IgD-negative memory B cell (primary cell): ENCODE measurements around the gene CAST. TPM values are rescaled to one million over a fixed set of nuclear protein-coding genes. Genes with fewer than 3 reads are reported as not detected.

Experiments used
- H3K27ac Mint-ChIP-seq, 3 donors: one replicate each; pipeline ENCODE4 v1.8.0; 2020 to 2022; ENCODE audit warnings: mild to moderate bottlenecking in 3 of 3, mixed read lengths in 3 of 3, moderate library complexity in 1 of 3
- H3K27me3 Mint-ChIP-seq: one replicate; pipeline ENCODE4 v1.8.0; 2021; ENCODE audit warnings: mixed read lengths
- H3K36me3 Mint-ChIP-seq: one replicate; pipeline ENCODE4 v1.8.0; 2020; ENCODE audit warnings: mild to moderate bottlenecking, mixed read lengths
- H3K4me1 Mint-ChIP-seq, 3 donors: one replicate each; pipeline ENCODE4 v1.8.0; 2020 to 2022; ENCODE audit warnings: mixed read lengths in 3 of 3, mild to moderate bottlenecking in 1 of 3
- H3K4me3 Mint-ChIP-seq, 4 donors: one replicate each; pipeline ENCODE4 v1.8.0; 2020 to 2022; ENCODE audit warnings: mild to moderate bottlenecking in 4 of 4, mixed read lengths in 4 of 4, moderate library complexity in 3 of 4
- H3K9me3 Mint-ChIP-seq, 3 donors: one replicate each; pipeline ENCODE4 v1.8.0; 2020 to 2021; ENCODE audit warnings: mixed read lengths in 3 of 3, mild to moderate bottlenecking in 1 of 3
- polyA plus RNA-seq: library from polyadenylated mRNA; unstranded; fragments of 300-500 nt; fragmentation: Illumina TruSeq; gene quantifications from one replicate; pipeline ENCODE4 v1.2.3, GENCODE V29; 2021

The CAST gene
- polyA plus RNA-seq, 1 donor from 2014 or later = 71.7 TPM

- H3K9me3 Mint-ChIP-seq = peaks cover 0 to 2% (median 0%) of the 10 kb centered on the region in 3 donors
- no peak overlapping the region for H3K27ac Mint-ChIP-seq
- peaks cover 0 to under 1% (median 0%) of the 10 kb centered on the region in 3 donors for H3K4me1 Mint-ChIP-seq
- H3K27me3 Mint-ChIP-seq = no peaks in the 10 kb centered on the region
- H3K36me3 Mint-ChIP-seq = peaks cover 2% of the 10 kb centered on the region
- H3K4me3 Mint-ChIP-seq = no peak overlapping the region
Observed at GRCh38 chr5:96636046-96636445, 26.1 kb upstream of the CAST start.

- H3K36me3 Mint-ChIP-seq = peaks cover 2% of the 10 kb centered on the region
- H3K4me3 Mint-ChIP-seq = no peak overlapping the region
- H3K9me3 Mint-ChIP-seq = peaks cover 0 to 2% (median 0%) of the 10 kb centered on the region in 3 donors
- peaks cover 2% of the 10 kb centered on the region for H3K27me3 Mint-ChIP-seq
- no peak overlapping the region for H3K27ac Mint-ChIP-seq
- no peaks in the 10 kb centered on the region for H3K4me1 Mint-ChIP-seq
Observed at GRCh38 chr5:96636594-96636993, 25.6 kb upstream of the CAST start.

- peaks cover 2% of the 10 kb centered on the region for H3K27me3 Mint-ChIP-seq
- H3K36me3 Mint-ChIP-seq = peaks cover 2% of the 10 kb centered on the region
- no peak overlapping the region for H3K27ac Mint-ChIP-seq
- H3K9me3 Mint-ChIP-seq = peaks cover 0 to 2% (median 0%) of the 10 kb centered on the region in 3 donors
- H3K4me1 Mint-ChIP-seq = no peaks in the 10 kb centered on the region
- no peak overlapping the region for H3K4me3 Mint-ChIP-seq
Observed at GRCh38 chr5:96637196-96637595, 25.0 kb upstream of the CAST start.

GRCh38 chr5:96638561-96638960 lies 23.6 kb upstream of the CAST start:
- Mint-ChIP-seq H3K27me3 (peaks cover 2% of the 10 kb centered on the region), H3K4me3 (no peak overlapping the region), H3K4me1 (no peaks in the 10 kb centered on the region), H3K27ac (no peak overlapping the region), H3K36me3 (no peaks in the 10 kb centered on the region), H3K9me3 (peaks cover 0 to 2% (median 0%) of the 10 kb centered on the region in 3 donors)

GRCh38 chr5:96640696-96641095 lies 21.5 kb upstream of the CAST start:
- H3K27me3 Mint-ChIP-seq = peaks cover 2% of the 10 kb centered on the region
- no peak overlapping the region for H3K4me3 Mint-ChIP-seq
- no peaks in the 10 kb centered on the region for H3K4me1 Mint-ChIP-seq
- H3K36me3 Mint-ChIP-seq = no peaks in the 10 kb centered on the region
- peak overlapping the region in 1 of 3 donors; percentile 34 for H3K27ac Mint-ChIP-seq
- H3K9me3 Mint-ChIP-seq = no peaks in the 10 kb centered on the region

GRCh38 chr5:96641368-96642280 lies 20.6 kb upstream of the CAST start:
- Mint-ChIP-seq H3K27me3 (peaks cover 2% of the 10 kb centered on the region), H3K36me3 (no peaks in the 10 kb centered on the region), H3K4me1 (no peaks in the 10 kb centered on the region), H3K4me3 (no peak overlapping the region), H3K9me3 (no peaks in the 10 kb centered on the region), H3K27ac (no peak overlapping the region)

- Mint-ChIP-seq H3K4me3 (no peak overlapping the region), H3K27ac (no peak overlapping the region), H3K27me3 (peaks cover 2% of the 10 kb centered on the region), H3K4me1 (peaks cover 0 to 1% (median 0%) of the 10 kb centered on the region in 3 donors), H3K36me3 (no peaks in the 10 kb centered on the region), H3K9me3 (no peaks in the 10 kb centered on the region)
Observed at GRCh38 chr5:96642281-96642640, 19.9 kb upstream of the CAST start.

- no peak overlapping the region for H3K27ac Mint-ChIP-seq
- H3K9me3 Mint-ChIP-seq = no peaks in the 10 kb centered on the region
- H3K4me1 Mint-ChIP-seq = peaks cover 3 to 5% (median 5%) of the 10 kb centered on the region in 3 donors
- H3K36me3 Mint-ChIP-seq = no peaks in the 10 kb centered on the region
- H3K4me3 Mint-ChIP-seq = no peak overlapping the region
- peaks cover 2% of the 10 kb centered on the region for H3K27me3 Mint-ChIP-seq
Observed at GRCh38 chr5:96645091-96645490, 17.1 kb upstream of the CAST start.

- Mint-ChIP-seq H3K4me1 (peaks cover 3 to 5% (median 5%) of the 10 kb centered on the region in 3 donors), H3K4me3 (no peak overlapping the region), H3K36me3 (peaks cover 1% of the 10 kb centered on the region), H3K27ac (no peak overlapping the region), H3K27me3 (peaks cover 7% of the 10 kb centered on the region), H3K9me3 (no peaks in the 10 kb centered on the region)
Observed at GRCh38 chr5:96648023-96648422, 14.2 kb upstream of the CAST start.

- no peak overlapping the region for H3K27ac Mint-ChIP-seq
- H3K4me1 Mint-ChIP-seq = peaks cover 3 to 5% (median 5%) of the 10 kb centered on the region in 3 donors
- no peaks in the 10 kb centered on the region for H3K9me3 Mint-ChIP-seq
- peaks cover 1% of the 10 kb centered on the region for H3K36me3 Mint-ChIP-seq
- H3K27me3 Mint-ChIP-seq = peaks cover 8% of the 10 kb centered on the region
- no peak overlapping the region for H3K4me3 Mint-ChIP-seq
Observed at GRCh38 chr5:96648593-96648992, 13.6 kb upstream of the CAST start.

- Mint-ChIP-seq H3K4me1 (peaks cover 5 to 6% (median 6%) of the 10 kb centered on the region in 3 donors), H3K4me3 (no peak overlapping the region), H3K27me3 (peaks cover 13% of the 10 kb centered on the region), H3K27ac (no peak overlapping the region), H3K9me3 (no peaks in the 10 kb centered on the region), H3K36me3 (peaks cover 1% of the 10 kb centered on the region)
Observed at GRCh38 chr5:96649251-96649662, 12.9 kb upstream of the CAST start.

GRCh38 chr5:96649681-96650540 lies 12.3 kb upstream of the CAST start:
- Mint-ChIP-seq H3K4me3 (no peak overlapping the region), H3K36me3 (peaks cover 1% of the 10 kb centered on the region), H3K27me3 (peaks cover 15% of the 10 kb centered on the region), H3K9me3 (no peaks in the 10 kb centered on the region), H3K27ac (no peak overlapping the region), H3K4me1 (peaks cover 5 to 10% (median 7%) of the 10 kb centered on the region in 3 donors)

GRCh38 chr5:96651047-96651446 lies 11.1 kb upstream of the CAST start:
- Mint-ChIP-seq H3K9me3 (no peaks in the 10 kb centered on the region), H3K4me1 (peaks cover 7 to 16% (median 8%) of the 10 kb centered on the region in 3 donors), H3K27ac (no peak overlapping the region), H3K27me3 (peaks cover 18% of the 10 kb centered on the region), H3K36me3 (peaks cover 4% of the 10 kb centered on the region), H3K4me3 (no peak overlapping the region)

- H3K9me3 Mint-ChIP-seq = no peaks in the 10 kb centered on the region
- peaks cover 12 to 22% (median 16%) of the 10 kb centered on the region in 3 donors for H3K4me1 Mint-ChIP-seq
- no peak overlapping the region for H3K27ac Mint-ChIP-seq
- H3K27me3 Mint-ChIP-seq = peaks cover 18% of the 10 kb centered on the region
- H3K4me3 Mint-ChIP-seq = no peak overlapping the region
- H3K36me3 Mint-ChIP-seq = peaks cover 5% of the 10 kb centered on the region
Observed at GRCh38 chr5:96651948-96652753, 10.0 kb upstream of the CAST start.
